GM19240 (cell line): ENCODE measurements around the gene OTUD3.
"Not testable (repeated sequence)": the region's sequence is repeated elsewhere in the genome, so short reads cannot be mapped to it uniquely, and the experiment has no call there.

Experiments
- DNase-seq: peaks from one replicate; pipeline ENCODE4 v3.0.0; 2011; ENCODE audit warnings: low spot score; ENCODE audit not compliant: insufficient read length

Gene OTUD3

DNA sequence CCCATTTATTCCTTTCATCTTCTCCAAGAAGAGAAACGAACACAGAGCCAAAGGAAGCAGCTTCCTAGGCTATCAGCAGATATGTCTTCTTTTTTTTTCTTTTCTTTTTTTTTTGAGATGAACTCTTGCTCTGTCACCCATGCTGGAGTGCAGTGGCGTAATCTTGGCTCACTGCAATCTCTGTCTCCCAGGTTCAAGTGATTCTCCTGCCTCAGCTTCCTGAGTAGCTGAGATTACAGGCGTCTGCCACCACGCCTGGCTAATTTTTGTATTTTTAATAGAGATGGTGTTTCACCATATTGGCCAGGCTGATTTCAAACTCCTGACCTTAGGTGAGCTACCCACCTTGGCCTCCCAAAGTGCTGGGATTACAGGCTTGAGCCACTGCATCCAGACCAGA, 13.6 kb upstream of the OTUD3 start:
- DNase-seq = not testable (repeated sequence)

DNA sequence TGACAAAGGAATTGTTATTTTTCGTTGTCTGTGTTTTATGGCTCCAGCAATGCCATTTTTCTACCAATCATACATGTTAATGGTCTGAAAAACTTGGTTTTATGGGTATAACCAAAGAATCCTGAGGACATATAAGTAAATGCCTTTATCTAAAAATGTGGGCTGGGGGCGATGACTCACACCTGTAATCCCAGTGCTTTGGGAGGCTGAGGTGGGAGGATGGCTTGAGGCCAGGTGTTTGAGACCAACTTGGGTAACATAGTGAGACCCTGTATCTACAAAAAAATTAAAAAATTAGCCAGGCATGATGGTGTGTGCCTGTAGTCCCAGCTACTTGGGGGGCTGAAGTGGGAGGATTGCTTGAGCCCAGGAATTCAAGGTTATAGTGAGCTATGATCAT, 12.7 kb upstream of the OTUD3 start:
- DNase-seq = not testable (repeated sequence)

DNA sequence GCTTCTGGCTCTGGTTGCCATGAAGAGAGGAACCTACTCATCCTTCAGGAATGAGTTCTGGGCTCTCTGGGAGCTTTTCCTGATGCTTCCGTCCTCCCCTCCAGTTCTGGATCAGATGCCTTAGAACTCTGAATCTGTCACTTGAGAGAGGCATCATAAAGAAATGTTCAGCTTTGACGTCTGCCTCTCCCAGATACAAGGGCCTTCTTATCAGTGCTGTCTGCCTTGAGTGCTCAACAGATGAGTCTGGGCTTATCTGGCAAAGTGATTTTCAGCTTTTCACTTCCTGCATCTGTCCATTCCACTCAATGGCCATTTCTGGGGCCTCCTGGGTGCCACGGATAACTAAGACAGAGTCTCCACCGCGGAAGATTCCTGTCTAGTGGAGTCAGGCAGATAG, 12.3 kb upstream of the OTUD3 start:
- no peak for DNase-seq

DNA sequence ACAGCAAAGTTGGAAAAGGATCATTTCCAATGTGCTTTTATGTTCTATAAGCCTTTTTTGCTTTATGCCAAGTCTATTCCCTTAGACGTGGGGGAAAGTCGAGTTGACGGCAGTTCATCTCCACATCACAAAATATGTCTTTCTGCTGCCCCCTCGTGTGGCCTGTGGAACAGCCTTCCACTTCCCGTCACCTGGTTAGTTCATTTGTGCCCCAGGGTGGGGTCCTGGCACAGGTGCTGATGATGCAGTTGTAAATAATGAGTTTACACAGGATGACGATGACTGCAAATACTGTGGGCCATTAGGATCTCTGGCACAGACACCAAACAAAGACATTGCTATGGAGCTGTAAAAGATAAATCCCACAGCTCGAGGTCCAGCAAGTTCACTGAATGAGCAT, 10.0 kb upstream of the OTUD3 start:
- DNase-seq = no peak

DNA sequence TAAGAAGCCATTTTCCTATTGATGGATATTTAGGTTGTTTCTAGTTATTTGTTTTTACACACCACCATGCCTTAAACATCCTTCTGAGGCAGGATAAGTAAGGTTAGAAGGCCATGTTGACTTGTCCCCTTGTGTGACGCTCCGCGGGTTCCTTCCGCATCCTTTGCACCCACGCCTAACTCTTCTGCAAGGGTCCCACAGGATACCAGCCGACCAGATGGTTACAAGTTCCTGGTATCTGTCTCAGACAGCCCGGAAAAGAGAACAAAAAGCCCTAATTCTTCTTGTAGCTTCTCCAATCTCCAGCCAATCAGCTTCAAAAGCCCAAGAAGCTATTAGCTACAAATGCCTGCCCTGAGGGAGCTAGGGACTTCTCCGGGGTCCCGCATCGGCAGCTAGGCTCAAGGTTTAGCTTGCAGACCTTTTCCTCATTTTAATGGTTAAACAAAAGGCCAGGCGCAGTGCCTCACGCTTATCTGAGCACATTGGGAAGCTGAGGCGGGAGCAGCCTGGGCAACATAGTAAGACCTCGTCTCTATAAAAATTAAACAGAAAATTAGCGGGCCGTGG, 4.9 kb upstream of the OTUD3 start:
- DNase-seq = no peak

DNA sequence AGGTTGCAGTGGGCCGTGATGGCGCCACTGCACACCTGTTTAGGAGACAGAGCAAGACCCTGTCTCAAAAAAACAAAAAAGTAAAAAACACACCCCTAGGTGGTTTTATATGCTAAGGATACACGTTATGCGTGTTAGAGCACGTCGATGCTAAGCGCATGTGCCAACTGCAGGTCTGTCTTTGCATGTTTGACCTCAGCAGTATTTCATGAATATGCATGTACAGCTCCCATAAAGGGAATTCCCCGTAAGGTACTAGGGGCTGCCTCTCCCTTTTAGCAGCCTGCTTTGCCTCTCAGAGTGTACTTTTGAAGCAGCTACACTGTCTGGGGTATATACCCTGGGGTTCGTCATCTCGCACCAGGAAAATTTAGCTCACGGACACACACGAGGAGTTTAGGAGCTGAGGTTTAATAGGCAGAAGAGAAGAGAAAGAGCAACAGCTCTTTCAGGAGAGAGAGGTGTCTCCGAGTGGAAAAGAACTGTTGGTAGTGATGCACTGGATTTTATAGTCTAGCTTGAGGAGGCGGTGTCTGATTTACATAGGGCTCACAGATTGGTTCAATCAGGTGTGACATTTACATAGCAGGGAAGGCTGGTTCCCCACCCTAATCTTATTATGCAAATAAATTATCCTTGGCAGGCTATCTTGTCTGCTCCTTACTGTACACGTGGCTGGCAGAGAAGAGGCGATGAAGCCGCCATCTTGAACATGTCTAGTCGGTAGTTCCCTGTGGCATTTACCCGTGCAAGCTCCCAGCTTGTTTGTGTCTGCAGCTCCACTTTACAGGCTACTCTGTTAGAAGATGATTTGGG, 4.2 kb upstream of the OTUD3 start:
- no peak for DNase-seq

DNA sequence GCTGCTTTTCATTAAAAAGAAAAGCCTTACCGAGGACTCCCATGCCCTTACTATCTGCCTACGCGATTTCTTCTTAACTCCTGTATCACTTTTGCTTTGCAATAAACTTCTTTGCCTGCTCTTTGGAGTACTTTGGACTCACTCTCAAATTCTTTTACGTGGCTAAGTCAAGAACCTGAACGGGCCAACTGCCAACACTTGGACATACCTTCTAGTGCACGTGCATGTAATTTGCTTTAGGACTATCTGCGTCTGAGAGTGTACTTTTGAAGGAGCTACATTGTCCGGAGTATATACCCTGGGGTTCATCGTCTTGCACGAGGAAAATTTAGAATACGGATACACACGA, 3.6 kb upstream of the OTUD3 start:
- no peak for DNase-seq

DNA sequence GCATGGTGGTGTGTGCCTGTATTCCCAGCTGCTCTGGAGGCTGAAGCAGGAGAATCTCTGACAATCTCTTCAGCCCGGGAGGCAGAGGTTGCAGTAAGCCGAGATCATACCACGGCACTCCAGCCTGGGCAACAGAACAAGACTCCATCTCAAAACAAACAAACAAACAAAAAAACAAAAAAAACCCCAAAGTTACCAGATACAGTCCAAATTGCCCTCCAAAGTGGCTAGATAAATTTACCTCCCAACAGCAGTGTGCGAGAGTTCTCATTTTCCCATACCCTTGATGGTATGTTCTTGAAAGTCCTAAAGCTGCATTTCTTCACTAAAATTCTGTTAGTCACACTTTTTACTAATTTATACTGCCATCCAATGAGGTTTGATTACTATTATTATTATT, 3.0 kb upstream of the OTUD3 start:
- DNase-seq = no peak

DNA sequence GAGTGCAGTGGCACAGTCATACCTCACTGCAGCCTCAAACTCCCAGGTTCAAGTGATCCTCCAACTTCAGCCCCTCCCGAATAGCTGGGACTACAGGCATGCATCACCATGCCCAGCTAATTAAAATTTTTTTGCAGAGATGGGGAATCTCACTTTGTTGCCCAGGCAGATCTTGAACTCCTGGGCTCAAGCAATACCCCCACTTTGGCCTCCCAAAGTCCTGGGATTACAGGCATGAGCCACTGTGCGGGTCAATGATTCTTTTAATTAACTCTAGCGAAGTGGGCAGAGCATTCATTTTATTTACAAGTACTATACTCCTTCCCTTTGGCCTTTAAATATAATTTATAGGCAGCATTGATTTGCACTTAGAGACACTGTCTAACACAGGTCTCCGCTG, 2.5 kb upstream of the OTUD3 start:
- no peak for DNase-seq

DNA sequence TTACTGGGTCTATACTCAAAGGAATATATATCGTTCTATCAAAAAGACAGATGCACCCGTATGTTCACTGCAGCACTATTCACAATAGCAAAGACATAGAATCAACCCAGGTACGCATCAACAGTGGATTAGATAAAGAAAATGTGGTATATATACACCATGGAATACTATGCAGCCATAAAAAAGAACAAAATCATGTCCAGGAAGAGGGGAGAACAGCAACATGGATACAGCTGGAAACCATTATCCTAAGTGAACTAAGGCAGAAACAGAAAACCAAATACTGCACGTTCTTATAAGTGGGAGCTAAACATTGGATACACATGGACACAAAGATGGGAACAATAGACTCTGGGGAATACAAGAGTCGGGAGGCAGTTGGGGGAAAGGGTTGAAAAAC, 1.4 kb upstream of the OTUD3 start:
- DNase-seq = not testable (repeated sequence)

DNA sequence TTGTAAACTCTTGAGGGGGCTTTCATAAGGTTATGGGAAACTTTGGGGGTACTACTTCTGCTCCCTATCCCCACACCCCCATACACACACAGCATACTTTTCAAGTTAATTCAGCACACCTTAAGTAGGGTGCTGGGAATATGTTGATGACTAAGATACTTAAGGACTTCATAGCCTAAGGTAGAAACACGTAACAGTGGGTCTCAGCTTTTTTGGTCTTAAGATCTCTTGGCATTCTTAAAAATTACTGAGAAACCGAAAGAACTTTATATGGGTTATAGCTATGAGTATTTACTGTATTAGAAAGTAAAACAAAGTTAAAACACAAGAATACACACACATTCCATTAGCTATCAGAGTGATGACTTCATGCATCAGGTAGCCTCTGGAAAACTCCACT, 2.1 kb downstream of the OTUD3 start:
- DNase-seq = no peak

DNA sequence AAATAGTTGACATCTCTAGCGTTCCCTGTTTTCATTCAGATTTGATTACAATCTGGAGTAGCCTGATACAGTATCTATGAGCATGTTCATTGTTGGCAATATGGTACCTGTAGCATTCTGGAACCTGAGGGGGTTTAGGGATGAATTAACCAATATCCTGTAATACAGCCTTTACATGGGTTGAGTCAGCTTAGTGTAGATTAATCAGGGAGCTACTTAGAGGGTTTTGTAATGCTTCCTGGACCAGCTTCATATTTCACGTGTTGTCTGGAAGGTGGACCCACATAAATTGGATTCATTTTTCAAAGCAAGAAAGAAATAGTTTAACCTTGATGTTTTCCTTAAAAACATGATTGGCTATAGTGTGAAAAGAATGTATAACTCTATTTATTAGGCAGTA, 3.6 kb downstream of the OTUD3 start:
- DNase-seq = no peak

DNA sequence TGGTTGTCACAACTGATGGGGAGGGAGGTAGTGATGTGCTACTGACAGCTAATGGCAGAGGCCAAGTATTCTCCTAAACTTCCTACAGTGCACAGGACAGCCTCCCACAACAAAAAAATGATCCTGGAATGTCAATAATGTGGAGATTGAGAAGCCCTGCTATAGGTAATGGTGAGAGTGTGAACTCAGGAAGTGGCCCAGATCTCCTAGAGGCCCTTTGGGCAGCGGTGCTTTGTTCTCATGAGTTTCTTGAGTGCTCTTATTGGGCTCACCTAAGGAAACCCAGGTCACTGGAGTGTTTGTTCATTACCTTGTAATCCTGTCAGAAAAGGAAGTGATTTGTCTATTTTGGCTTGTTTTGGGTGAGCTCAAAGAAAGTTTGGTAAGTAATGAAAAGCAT, 5.9 kb downstream of the OTUD3 start:
- no peak for DNase-seq

DNA sequence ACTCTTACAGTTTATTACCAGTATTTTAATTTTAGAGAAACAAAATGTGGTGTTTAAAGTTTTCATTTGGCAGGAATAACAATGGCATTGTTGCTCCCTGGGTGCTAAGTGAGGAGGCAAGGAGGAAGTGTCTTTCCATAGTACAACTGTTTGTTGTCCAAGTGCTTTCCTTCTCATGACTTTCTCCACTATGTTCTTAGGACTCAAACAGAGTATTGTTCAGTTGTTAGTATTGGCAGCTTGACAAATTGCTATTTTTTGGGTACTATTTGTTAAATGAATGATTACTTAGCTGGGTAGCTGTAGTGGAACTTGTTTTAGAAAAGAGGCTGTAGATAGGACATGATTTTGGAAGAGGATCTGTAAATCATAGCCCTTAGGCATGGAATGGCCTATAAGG, 7.5 kb downstream of the OTUD3 start:
- DNase-seq = no peak

DNA sequence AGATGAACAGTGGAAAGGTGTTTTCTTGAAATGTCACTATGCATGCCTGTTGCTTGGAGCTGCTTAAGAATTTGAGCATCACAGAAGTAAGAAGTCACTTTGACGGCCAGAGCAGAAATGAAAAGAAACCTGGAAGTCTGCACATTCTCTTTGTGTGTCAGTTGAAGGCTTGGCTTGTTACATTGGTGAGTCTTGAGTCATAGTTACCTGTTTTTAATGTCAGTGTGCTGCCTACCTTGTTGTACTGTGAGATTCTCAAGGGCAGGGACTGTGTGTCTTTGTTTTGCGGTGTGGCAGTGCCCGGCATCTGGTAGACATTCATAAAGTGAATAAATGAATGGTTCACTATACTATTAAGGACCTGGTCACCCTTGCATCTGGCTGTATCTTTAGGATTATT, 9.9 kb downstream of the OTUD3 start:
- DNase-seq = no peak

DNA sequence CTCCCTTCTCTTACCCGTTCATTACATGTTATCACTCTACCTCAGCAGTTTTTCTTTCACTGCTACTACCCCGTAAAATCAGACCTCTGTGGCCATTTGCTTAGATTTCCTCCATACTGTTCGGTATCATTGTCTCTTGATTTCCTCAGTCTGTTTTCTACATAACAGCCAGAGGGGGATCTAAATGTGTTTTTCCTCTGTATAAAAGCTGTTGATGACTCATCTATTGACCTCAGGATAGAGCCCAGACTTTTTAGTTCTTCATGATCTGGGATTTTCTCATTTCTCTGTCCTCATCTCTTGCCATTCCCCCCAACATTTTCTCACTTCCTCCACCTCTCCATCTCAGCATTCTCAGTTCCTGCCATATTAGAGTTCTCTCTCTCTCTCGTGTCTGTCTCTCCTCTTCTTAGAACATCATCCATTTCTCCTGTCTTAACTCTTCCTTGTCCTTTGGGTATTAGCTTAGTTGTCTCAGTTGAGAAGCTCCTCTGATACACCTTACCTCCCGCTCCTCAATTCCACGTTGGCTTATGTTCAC, 10.5 kb downstream of the OTUD3 start:
- no peak for DNase-seq

DNA sequence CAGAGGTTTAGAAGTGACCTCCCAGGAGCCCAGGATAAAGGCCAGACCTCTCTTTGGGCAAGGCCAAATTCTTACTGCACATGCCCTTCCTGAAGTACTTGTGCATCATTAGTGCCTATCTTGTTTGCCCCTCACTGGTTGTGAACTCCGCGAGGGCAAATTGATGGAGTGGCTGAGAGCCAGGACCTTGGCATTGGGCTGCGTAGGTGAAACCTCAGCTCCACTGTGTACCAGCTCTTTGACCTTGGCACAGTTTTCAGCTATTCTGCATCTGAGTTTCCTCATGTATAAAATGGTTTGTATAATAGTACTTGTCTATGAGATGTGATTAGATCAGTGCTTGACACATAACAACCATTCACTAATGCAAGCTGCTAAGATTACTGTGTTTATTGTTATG, 11.5 kb downstream of the OTUD3 start:
- DNase-seq = no peak

DNA sequence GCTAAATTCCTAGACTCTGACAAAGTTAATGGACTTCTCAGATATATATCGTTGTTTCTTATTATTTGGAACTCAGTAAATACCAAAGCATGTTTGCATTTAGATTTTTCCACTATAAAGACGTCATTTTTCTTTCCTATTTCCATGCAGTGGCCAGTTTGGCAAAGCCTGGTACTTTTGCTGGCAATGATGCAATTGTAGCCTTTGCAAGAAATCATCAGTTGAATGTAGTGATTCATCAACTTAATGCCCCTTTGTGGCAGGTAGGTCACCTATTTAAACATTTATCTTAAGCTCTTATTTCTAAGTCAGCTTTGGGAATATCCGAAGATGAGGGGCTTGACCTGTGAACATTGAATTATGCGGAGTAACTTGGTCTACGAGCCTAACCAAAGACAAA, 12.0 kb downstream of the OTUD3 start:
- no peak for DNase-seq

DNA sequence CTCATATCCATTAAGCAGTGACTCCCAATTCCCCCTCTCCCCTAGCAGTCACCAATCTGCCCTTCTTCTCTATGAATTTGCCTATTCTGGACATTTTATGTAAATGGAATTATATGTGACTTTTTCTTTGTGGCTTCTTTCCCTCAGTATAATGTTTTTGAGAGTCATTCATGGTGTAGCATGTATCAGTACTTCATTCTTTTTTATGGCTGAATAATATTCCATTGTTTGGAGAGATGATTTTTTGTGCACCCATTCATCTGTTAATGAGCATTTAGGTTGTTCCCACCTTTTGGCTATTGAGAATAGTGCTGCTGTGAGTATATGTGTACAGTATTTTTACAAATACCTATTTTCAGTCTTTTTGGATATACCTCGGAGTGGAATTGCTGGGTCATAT, 19.5 kb downstream of the OTUD3 start:
- DNase-seq = no peak

DNA sequence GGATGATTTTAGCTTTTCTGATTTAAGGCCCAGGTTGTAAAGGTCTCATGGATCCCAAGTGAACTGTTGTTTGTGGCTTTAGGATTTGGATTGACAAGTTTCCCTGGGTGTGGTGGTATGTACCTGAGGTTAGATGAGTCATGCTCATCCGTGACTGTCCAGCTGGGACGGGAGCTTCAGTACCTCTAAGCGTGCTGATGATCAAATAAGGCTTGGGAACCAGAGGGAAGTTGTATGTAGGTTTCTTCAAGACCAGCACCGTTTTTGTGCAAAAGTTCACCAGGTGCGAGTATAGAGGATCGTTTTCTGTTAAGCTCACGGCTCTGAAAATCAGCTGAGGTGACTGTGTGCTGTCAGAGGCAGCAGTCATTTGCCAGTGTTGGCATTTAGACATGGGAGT, 21.4 kb downstream of the OTUD3 start:
- no peak for DNase-seq

DNA sequence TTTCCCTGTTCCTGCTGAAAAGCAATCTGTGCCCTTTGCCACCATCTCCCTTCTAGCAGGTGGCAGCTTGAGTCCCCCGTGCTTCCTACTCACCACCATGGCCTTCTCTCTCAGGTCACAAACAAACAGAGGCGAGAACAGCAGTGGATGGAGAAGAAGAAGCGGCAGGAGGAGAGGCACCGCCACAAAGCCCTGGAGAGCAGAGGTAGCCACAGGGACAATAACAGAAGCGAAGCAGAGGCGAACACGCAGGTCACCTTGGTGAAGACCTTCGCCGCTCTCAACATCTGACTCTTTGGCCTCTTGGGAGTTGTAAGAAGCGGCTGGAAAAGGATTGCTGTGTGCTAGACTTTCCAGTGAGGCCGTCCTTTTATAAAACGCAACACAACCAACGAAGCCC, 25.3 kb downstream of the OTUD3 start:
- no peak for DNase-seq

DNA sequence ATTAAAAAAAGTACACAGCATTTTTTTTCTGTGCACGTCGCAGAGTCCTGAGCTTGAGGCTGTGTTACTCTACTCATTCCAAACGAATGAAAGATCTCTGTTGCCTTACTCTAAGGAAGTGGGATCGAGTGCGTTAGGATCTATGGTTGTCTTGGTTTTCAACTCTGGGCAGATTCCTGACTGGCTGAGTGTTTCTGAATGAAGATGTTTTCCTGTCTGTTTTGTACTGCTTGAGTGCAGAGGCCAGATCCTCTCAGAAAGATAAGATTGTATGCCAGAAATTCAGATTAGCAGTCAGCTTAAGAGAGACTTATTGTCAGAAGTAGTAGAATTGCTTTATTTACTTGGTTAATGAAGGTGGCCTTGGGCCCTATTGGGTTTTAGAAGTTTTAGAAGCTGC, 27.2 kb downstream of the OTUD3 start:
- DNase-seq = no peak

DNA sequence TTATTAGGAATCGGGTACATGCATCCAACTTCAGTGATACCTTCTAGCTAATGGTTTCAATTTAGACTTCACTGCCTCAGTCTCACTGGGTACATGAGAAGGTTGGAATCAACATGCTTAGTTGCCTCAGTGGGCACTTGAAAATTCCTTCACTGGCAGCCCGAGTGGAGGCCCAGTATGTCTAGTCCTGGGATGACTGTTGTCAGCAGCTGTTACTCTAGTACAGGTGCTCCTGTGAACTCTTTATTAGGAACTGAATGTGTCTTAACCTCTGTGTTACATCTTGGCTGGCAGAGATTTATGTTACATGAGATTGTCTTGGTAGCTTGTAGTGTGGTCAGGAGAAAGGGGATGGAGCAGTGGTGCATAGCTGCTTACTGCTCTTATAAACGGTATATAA, 27.8 kb downstream of the OTUD3 start:
- no peak for DNase-seq
